Neuron (in vitro differentiated cells): Measurements from ENCODE around the gene PDLIM4.

Experiments used
- H2AFZ ChIP-seq: one replicate; pipeline ENCODE4 v1.6.1; 2013; ENCODE audit warnings: low read depth, mild to moderate bottlenecking, inconsistent platforms, low read length, moderate library complexity
- H3K27me3 ChIP-seq: one replicate; pipeline ENCODE4 v1.6.1; 2013; ENCODE audit warnings: low read length; ENCODE audit not compliant: insufficient read depth
- H3K36me3 ChIP-seq: one replicate; pipeline ENCODE4 v1.6.1; 2013; ENCODE audit warnings: low read length; ENCODE audit not compliant: insufficient read depth
- H3K4me1 ChIP-seq: one replicate; pipeline ENCODE4 v1.6.1; 2013; ENCODE audit warnings: low read length; ENCODE audit not compliant: insufficient read depth
- H3K4me3 ChIP-seq: 2 replicates; pipeline ENCODE4 v1.5.1; 2013; ENCODE audit warnings: mild to moderate bottlenecking, low read length, moderate library complexity
- H3K9me3 ChIP-seq: one replicate; pipeline ENCODE4 v1.6.1; 2013; ENCODE audit warnings: low read length

The PDLIM4 gene

GRCh38 chr5:132251220-132251725 lies 6.2 kb upstream of the PDLIM4 start:
- Histone ChIP-seq H3K4me3 (no peak overlapping the region), H3K36me3 (no peaks in the 10 kb centered on the region), H3K4me1 (no peaks in the 10 kb centered on the region), H2AFZ (no peak overlapping the region), H3K9me3 (no peaks in the 10 kb centered on the region), H3K27me3 (no peaks in the 10 kb centered on the region)

- H3K4me3 ChIP-seq, result no peak overlapping the region
- H3K4me1 ChIP-seq, result no peaks in the 10 kb centered on the region
- peaks cover 4% of the 10 kb centered on the region for H3K27me3 ChIP-seq
- H3K36me3 ChIP-seq, result no peaks in the 10 kb centered on the region
- no peak overlapping the region for H2AFZ ChIP-seq
- no peaks in the 10 kb centered on the region for H3K9me3 ChIP-seq
Measured at GRCh38 chr5:132253008-132253441, 4.5 kb upstream of the PDLIM4 start.

- no peak overlapping the region for H2AFZ ChIP-seq
- no peaks in the 10 kb centered on the region for H3K4me1 ChIP-seq
- H3K27me3 ChIP-seq, result peaks cover 4% of the 10 kb centered on the region
- no peaks in the 10 kb centered on the region for H3K36me3 ChIP-seq
- no peak overlapping the region for H3K4me3 ChIP-seq
- H3K9me3 ChIP-seq, result no peaks in the 10 kb centered on the region
Measured at GRCh38 chr5:132253452-132254320, 3.8 kb upstream of the PDLIM4 start.

- Histone ChIP-seq H3K4me3 (no peak overlapping the region), H3K27me3 (peaks cover 4% of the 10 kb centered on the region), H3K9me3 (no peaks in the 10 kb centered on the region), H2AFZ (no peak overlapping the region), H3K4me1 (no peaks in the 10 kb centered on the region), H3K36me3 (no peaks in the 10 kb centered on the region)
Measured at GRCh38 chr5:132254321-132254977, 3.0 kb upstream of the PDLIM4 start.

GRCh38 chr5:132256086-132256782 lies 1.3 kb upstream of the PDLIM4 start:
- Histone ChIP-seq H3K4me3 (no peak overlapping the region), H3K36me3 (no peaks in the 10 kb centered on the region), H2AFZ (no peak overlapping the region), H3K9me3 (no peaks in the 10 kb centered on the region), H3K27me3 (peaks cover 4% of the 10 kb centered on the region), H3K4me1 (no peaks in the 10 kb centered on the region)

GRCh38 chr5:132256783-132257130 lies 739 bp upstream of the PDLIM4 start:
- Histone ChIP-seq H2AFZ (no peak overlapping the region), H3K4me3 (no peak overlapping the region), H3K4me1 (no peaks in the 10 kb centered on the region)

GRCh38 chr5:132258102-132259068 lies 889 bp downstream of the PDLIM4 start:
- Histone ChIP-seq H3K4me1 (no peaks in the 10 kb centered on the region), H2AFZ (no peak overlapping the region), H3K27me3 (peaks cover 7% of the 10 kb centered on the region), H3K9me3 (no peaks in the 10 kb centered on the region), H3K36me3 (no peaks in the 10 kb centered on the region), H3K4me3 (no peak overlapping the region)

More at GRCh38 chr5:132256783-132257130, 739 bp upstream of the PDLIM4 start:
- Histone ChIP-seq H3K9me3 (no peaks in the 10 kb centered on the region), H3K27me3 (peaks cover 4% of the 10 kb centered on the region), H3K36me3 (no peaks in the 10 kb centered on the region)

GRCh38 chr5:132259069-132259851 lies 1.8 kb downstream of the PDLIM4 start:
- H3K9me3 ChIP-seq, result no peaks in the 10 kb centered on the region
- no peak overlapping the region for H2AFZ ChIP-seq
- H3K36me3 ChIP-seq, result no peaks in the 10 kb centered on the region
- no peak overlapping the region for H3K4me3 ChIP-seq
- no peaks in the 10 kb centered on the region for H3K4me1 ChIP-seq
- peaks cover 7% of the 10 kb centered on the region for H3K27me3 ChIP-seq

GRCh38 chr5:132260051-132260450 lies 2.6 kb downstream of the PDLIM4 start:
- H3K4me1 ChIP-seq, result no peaks in the 10 kb centered on the region
- H3K4me3 ChIP-seq, result no peak overlapping the region
- no peak overlapping the region for H2AFZ ChIP-seq
- peaks cover 7% of the 10 kb centered on the region for H3K27me3 ChIP-seq
- no peaks in the 10 kb centered on the region for H3K36me3 ChIP-seq
- no peaks in the 10 kb centered on the region for H3K9me3 ChIP-seq

- H3K4me3 ChIP-seq, result no peak overlapping the region
- no peaks in the 10 kb centered on the region for H3K9me3 ChIP-seq
- H3K4me1 ChIP-seq, result no peaks in the 10 kb centered on the region
- no peaks in the 10 kb centered on the region for H3K36me3 ChIP-seq
- no peak overlapping the region for H2AFZ ChIP-seq
- peaks cover 7% of the 10 kb centered on the region for H3K27me3 ChIP-seq
Measured at GRCh38 chr5:132260714-132261551, 3.4 kb downstream of the PDLIM4 start.
